ENCODE data around the gene KCNQ1.

DNA sequence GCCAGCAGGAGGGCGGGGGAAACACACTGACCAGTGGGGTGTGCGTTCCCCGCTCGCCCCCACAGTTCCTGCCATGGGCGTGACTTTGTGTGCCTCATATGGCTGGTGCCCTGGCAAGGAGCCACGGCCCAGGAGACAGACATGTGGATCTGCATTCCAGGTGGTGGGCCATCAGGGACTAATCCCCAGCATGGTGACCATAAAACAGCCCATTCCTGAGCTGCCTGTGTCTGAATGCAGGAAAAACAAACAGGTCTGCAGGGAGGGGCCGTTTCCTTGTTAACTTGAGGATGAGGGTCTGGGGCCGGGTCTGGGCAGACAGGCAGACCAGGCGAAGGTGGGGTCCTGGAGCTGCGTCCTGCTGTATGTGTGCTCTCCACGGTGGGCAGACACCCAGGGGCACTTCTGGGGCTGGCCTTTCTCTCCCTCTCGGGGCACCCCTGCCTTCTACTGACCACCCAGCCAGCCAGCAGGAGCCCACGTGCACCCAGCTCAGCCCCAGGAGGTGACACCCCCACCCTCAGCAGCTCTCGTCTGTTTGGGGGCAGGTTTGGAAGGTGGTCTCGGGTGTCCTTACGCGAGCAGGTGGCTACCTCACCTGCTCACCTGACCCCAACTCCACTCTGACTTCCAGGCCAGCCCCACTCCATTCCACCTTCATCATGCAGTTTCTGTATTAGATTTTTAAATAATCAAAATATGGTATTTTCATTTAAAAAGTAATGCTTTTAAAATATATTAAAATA, 134.7 kb downstream of the KCNQ1 start:
- no peak for TF ChIP-seq POLR2A (IDR thresholded peaks at IDR 0.05; ENCODE audit: low read depth, low read length)
- TF ChIP-seq PAX5 (IDR thresholded peaks at IDR 0.05; ENCODE audit: insufficient read depth, low read length, severe bottlenecking): no peak

All from GM12891 (cell line).